HG02852 (cell line): ENCODE measurements around the gene TMEM140.
A peak's percentile ranks its signal among the peaks of the same experiment; 100 is the strongest.

Experiments used
- ATAC-seq: cut with Tn5 transposase; IDR thresholded peaks from one replicate; pipeline ENCODE4 v1.9.1; 2021; ENCODE audit warnings: mild to moderate bottlenecking, moderate library complexity; ENCODE audit not compliant: unreplicated experiment

The TMEM140 gene

GRCh38 chr7:135192914-135193536 lies 45.2 kb downstream of the TMEM140 start:
- ATAC-seq, result no peak

- ATAC-seq, result no peak
These were observed 45.8 kb downstream of the TMEM140 start for GRCh38 chr7:135193615-135194081.

GRCh38 chr7:135194494-135195095 lies 46.7 kb downstream of the TMEM140 start:
- ATAC-seq, result no peak

GRCh38 chr7:135195156-135195555 lies 47.3 kb downstream of the TMEM140 start:
- ATAC-seq, result no peak

- no peak for ATAC-seq
These were observed 48.2 kb downstream of the TMEM140 start for GRCh38 chr7:135195968-135196629.

- ATAC-seq, result no peak
These were observed 49.5 kb downstream of the TMEM140 start for GRCh38 chr7:135197343-135197742.

GRCh38 chr7:135197906-135198655 lies 50.2 kb downstream of the TMEM140 start:
- ATAC-seq, result no peak

GRCh38 chr7:135199439-135199838 lies 51.6 kb downstream of the TMEM140 start:
- ATAC-seq, result no peak

- no peak for ATAC-seq
These were observed 53.0 kb downstream of the TMEM140 start for GRCh38 chr7:135200821-135201331.

GRCh38 chr7:135201350-135201749 lies 53.5 kb downstream of the TMEM140 start:
- ATAC-seq, result no peak

GRCh38 chr7:135204341-135204749 lies 56.5 kb downstream of the TMEM140 start:
- no peak for ATAC-seq

- no peak for ATAC-seq
These were observed 57.0 kb downstream of the TMEM140 start for GRCh38 chr7:135204876-135205275.

GRCh38 chr7:135205850-135206249 lies 58.0 kb downstream of the TMEM140 start:
- ATAC-seq, result no peak

GRCh38 chr7:135206941-135207391 lies 59.1 kb downstream of the TMEM140 start:
- peak; percentile 34 for ATAC-seq

- no peak for ATAC-seq
These were observed 59.7 kb downstream of the TMEM140 start for GRCh38 chr7:135207406-135208101.

- no peak for ATAC-seq
These were observed 60.4 kb downstream of the TMEM140 start for GRCh38 chr7:135208102-135208793.

- no peak for ATAC-seq
These were observed 61.5 kb downstream of the TMEM140 start for GRCh38 chr7:135209225-135209834.

- ATAC-seq, result no peak
These were observed 63.0 kb downstream of the TMEM140 start for GRCh38 chr7:135210888-135211178.

- ATAC-seq, result peak; percentile 80
These were observed 63.5 kb downstream of the TMEM140 start, which contains the start of gene WDR91 for GRCh38 chr7:135211179-135211945. TSS of gene WDR91 (minus strand) at chr7:135211526. CDS start at chr7:135211502, 24 bp downstream.
